Keratinocyte (primary cell): Measurements from ENCODE around the gene TAF4B. TPM values are rescaled to one million over a fixed set of nuclear protein-coding genes. Genes with fewer than 3 reads are reported as not detected.
"Not testable (repeated sequence)": the region's sequence is repeated elsewhere in the genome, so short reads cannot be mapped to it uniquely, and the experiment has no call there.

ENCODE experiments used
- DNase-seq: peaks from one replicate; pipeline ENCODE4 v3.0.0-alpha.2; 2011; ENCODE audit warnings: low read depth, missing footprints, low spot score
- FAIRE-seq: peaks from 2 replicates; lab custom pipeline; 2011; peaks lifted over from hg19 to GRCh38; lab: Jason Lieb, UNC
- H2AFZ ChIP-seq: 2 replicates; pipeline ENCODE4 v1.6.0; 2012; ENCODE audit warnings: low read length, control low read depth, inconsistent platforms; ENCODE audit not compliant: control insufficient read depth
- H3K27ac ChIP-seq: 2 replicates; pipeline ENCODE4 v1.5.1; 2011; ENCODE audit warnings: low read length; ENCODE audit not compliant: control insufficient read depth, insufficient read depth
- H3K27me3 ChIP-seq: 3 replicates; pipeline ENCODE4 v1.6.0; 2011; ENCODE audit warnings: low read length; ENCODE audit not compliant: control insufficient read depth, insufficient read depth; ENCODE audit errors: extremely low read depth
- H3K36me3 ChIP-seq, 2 experiments: 2 replicates in 1 of 2; 3 replicates in 1 of 2; pipeline ENCODE4 v1.5.1; 2011; ENCODE audit warnings: low read length in 2 of 2, mild to moderate bottlenecking in 1 of 2; ENCODE audit not compliant: control insufficient read depth in 2 of 2, insufficient read depth in 2 of 2; ENCODE audit errors: extremely low read depth in 1 of 2
- H3K4me1 ChIP-seq: 3 replicates; pipeline ENCODE4 v1.5.1; 2011; ENCODE audit warnings: low read length; ENCODE audit not compliant: control insufficient read depth, insufficient read depth; ENCODE audit errors: extremely low read depth
- H3K4me2 ChIP-seq: 3 replicates; pipeline ENCODE4 v1.6.0; 2011; ENCODE audit warnings: low read depth, low read length; ENCODE audit not compliant: control insufficient read depth, insufficient read depth; ENCODE audit errors: extremely low read depth
- H3K4me3 ChIP-seq, 3 experiments: fragments of 200-600 bp in 1 of 3; sonication (generic) in 1 of 3; 2 replicates in 2 of 3; 3 replicates in 1 of 3; pipeline ENCODE4 v1.5.1; 2011 to 2016; ENCODE audit warnings: low read length in 3 of 3, mild to moderate bottlenecking in 3 of 3, control low read depth in 2 of 3, inconsistent platforms in 1 of 3, low read depth in 1 of 3, mixed read lengths in 1 of 3, mixed run types in 1 of 3, moderate library complexity in 1 of 3; ENCODE audit not compliant: control insufficient read depth in 2 of 3, insufficient read depth in 2 of 3; ENCODE audit errors: extremely low read depth in 1 of 3
- H3K79me2 ChIP-seq: 2 replicates; pipeline ENCODE4 v1.6.0; 2012; ENCODE audit warnings: low read length; ENCODE audit not compliant: control insufficient read depth, insufficient read depth
- H3K9ac ChIP-seq: 3 replicates; pipeline ENCODE4 v1.6.0; 2011; ENCODE audit warnings: low read length; ENCODE audit not compliant: control insufficient read depth, insufficient read depth; ENCODE audit errors: extremely low read depth
- H3K9me1 ChIP-seq: 3 replicates; pipeline ENCODE4 v1.6.0; 2011; ENCODE audit warnings: low read length; ENCODE audit not compliant: control insufficient read depth, insufficient read depth; ENCODE audit errors: extremely low read depth
- H3K9me3 ChIP-seq: 2 replicates; pipeline ENCODE4 v1.5.1; 2012; ENCODE audit warnings: low read depth, low read length; ENCODE audit not compliant: control insufficient read depth
- H4K20me1 ChIP-seq: 3 replicates; pipeline ENCODE4 v1.6.0; 2011; ENCODE audit warnings: low read length; ENCODE audit not compliant: control insufficient read depth, insufficient read depth; ENCODE audit errors: extremely low read depth
- EZH2 ChIP-seq: IDR thresholded peaks from one replicate; pipeline ENCODE4 v1.6.1; 2012; ENCODE audit warnings: inconsistent platforms, mild to moderate bottlenecking, low read length, moderate library complexity
- dilution Hi-C: fragments of 300-500 bp; cut with MboI; formaldehyde crosslinking; loops from one replicate; pipeline ENCODE4 v1.7.0; 2020; ENCODE audit warnings: low sequenced_read_pairs; ENCODE audit not compliant: extremely low pct_ligation_motif_present
- polyA plus RNA-seq, 5 experiments: library from polyadenylated mRNA; depleted of rRNA in 3 of 5; stranded (reverse) in 3 of 5; stranded (forward) in 1 of 5; unstranded in 1 of 5; fragments of >200 nt; gene quantifications; 1 replicate in 1 of 5; 2 replicates in 3 of 5; 3 replicates in 1 of 5; pipeline versions ENCODE4 v1.2.1 to v1.2.3, GENCODE V29; 2011 to 2012; ENCODE audit warnings: missing spikeins in 2 of 5, low read depth in 1 of 5, low replicate concordance in 1 of 5
- TF ChIP-seq, protein P1 (sequence below), 3 experiments: IDR thresholded peaks in 1 of 3; conservative IDR thresholded peaks in 1 of 3; optimal IDR thresholded peaks in 1 of 3; 2 replicates in 2 of 3; 3 replicates in 1 of 3; pipeline versions ENCODE3 to v1.5.1; 2011; ENCODE audit warnings: low read length in 3 of 3, mild to moderate bottlenecking in 3 of 3, moderate library complexity in 2 of 3, control low read depth in 1 of 3, inconsistent platforms in 1 of 3; ENCODE audit not compliant: insufficient read depth in 2 of 3; ENCODE audit errors: extremely low read depth in 1 of 3

Gene TAF4B
- polyA plus RNA-seq, 1 donor (not counting 4 experiments of a cell fraction or from before 2014, with no cell fraction given), result 5.9 TPM

DNA sequence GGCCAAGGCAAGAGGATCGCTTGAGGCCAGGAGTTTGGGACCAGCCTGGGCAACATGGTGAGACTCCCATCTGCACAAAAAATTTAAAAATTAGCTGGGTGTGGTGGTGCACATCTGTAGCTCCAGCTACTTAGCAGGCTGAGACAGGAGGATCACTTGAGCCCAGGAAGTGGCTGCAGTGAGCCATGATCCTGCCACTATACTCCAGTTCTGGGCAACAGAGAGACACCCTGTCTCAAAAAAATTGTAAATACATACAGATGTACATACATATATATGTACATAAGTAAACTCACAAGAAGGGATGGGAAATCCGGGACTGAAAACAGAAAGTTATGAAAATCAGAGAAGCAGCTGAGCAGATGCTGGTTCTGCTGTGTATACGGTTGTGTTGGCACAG lies 29.6 kb upstream of the TAF4B start:
- Histone ChIP-seq H3K4me3 (no peak overlapping the region), H2AFZ (no peak overlapping the region), H3K9me3 (no peaks in the 10 kb centered on the region), H3K4me2 (no peak overlapping the region), H3K27me3 (no peaks in the 10 kb centered on the region), H3K9me1 (no peaks in the 10 kb centered on the region), H3K27ac (no peak overlapping the region), H3K79me2 (no peaks in the 10 kb centered on the region), H3K9ac (no peak overlapping the region), H3K36me3 (no peaks in the 10 kb centered on the region), H4K20me1 (no peaks in the 10 kb centered on the region), H3K4me1 (no peaks in the 10 kb centered on the region)
- no peak for FAIRE-seq
- dilution Hi-C loops, result no loop called here
- DNase-seq, result no peak
- TF ChIP-seq EZH2, result no peak
- TF ChIP-seq, protein P1, sequence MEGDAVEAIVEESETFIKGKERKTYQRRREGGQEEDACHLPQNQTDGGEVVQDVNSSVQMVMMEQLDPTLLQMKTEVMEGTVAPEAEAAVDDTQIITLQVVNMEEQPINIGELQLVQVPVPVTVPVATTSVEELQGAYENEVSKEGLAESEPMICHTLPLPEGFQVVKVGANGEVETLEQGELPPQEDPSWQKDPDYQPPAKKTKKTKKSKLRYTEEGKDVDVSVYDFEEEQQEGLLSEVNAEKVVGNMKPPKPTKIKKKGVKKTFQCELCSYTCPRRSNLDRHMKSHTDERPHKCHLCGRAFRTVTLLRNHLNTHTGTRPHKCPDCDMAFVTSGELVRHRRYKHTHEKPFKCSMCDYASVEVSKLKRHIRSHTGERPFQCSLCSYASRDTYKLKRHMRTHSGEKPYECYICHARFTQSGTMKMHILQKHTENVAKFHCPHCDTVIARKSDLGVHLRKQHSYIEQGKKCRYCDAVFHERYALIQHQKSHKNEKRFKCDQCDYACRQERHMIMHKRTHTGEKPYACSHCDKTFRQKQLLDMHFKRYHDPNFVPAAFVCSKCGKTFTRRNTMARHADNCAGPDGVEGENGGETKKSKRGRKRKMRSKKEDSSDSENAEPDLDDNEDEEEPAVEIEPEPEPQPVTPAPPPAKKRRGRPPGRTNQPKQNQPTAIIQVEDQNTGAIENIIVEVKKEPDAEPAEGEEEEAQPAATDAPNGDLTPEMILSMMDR (optimal IDR thresholded peaks at IDR 0.05 in 1 of 3, IDR thresholded peaks at IDR 0.05 in 1 of 3, conservative IDR thresholded peaks at IDR 0.05 in 1 of 3; ENCODE audit: extremely low read depth in 1 of 3, insufficient read depth in 2 of 3, low read length in 3 of 3), result no peak

DNA sequence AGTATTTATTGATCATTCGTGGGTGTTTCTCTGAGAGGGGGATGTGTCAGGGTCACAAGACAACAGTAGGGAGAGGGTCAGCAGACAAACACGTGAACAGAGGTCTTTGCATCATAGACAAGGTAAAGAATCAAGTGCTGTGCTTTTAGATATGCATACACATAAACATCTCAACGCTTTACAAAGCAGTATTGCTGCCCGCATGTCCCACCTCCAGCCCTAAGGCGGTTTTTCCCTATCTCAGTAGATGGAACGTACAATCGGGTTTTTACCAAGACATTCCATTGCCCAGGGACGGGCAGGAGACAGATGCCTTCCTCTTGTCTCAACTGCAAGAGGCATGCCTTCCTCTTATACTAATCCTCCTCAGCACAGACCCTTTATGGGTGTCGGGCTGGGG lies 24.2 kb upstream of the TAF4B start:
- H3K36me3 ChIP-seq, FAIRE-seq, H3K9me1 ChIP-seq, H3K4me2 ChIP-seq, DNase-seq, H3K4me3 ChIP-seq, H2AFZ ChIP-seq, H3K27ac ChIP-seq, H3K27me3 ChIP-seq, dilution Hi-C loops, H3K9ac ChIP-seq, H4K20me1 ChIP-seq, H3K9me3 ChIP-seq, H3K79me2 ChIP-seq, H3K4me1 ChIP-seq: not testable (repeated sequence)

DNA sequence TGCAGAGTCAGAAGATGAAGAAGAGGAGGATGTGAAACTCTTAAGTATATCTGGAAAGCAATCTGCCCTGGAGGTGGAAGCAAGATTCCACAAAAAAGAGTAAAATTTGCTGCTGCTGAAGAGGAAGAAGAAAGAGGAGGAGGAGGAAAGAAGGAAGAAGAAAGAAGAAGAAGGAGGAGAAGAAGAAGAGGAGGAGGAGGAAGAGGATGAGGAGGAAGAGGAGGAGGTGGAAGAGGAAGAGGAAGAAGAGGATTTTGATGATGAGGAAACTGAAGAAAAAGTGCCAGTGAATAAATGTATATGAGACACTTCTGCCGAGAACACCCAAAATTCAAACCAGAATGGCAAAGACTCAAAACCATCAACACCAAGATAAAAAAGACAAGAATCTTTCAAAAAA lies 20.9 kb upstream of the TAF4B start:
- DNase-seq, result no peak
- H2AFZ ChIP-seq, result no peak overlapping the region
- no peaks in the 10 kb centered on the region for H4K20me1 ChIP-seq
- H3K27me3 ChIP-seq, result no peaks in the 10 kb centered on the region
- H3K9me1 ChIP-seq, result no peaks in the 10 kb centered on the region
- H3K36me3 ChIP-seq, result no peaks in the 10 kb centered on the region
- no peak overlapping the region for H3K4me3 ChIP-seq
- dilution Hi-C loops, result no loop called here
- no peaks in the 10 kb centered on the region for H3K79me2 ChIP-seq
- FAIRE-seq, result no peak
- no peak overlapping the region for H3K27ac ChIP-seq
- H3K4me1 ChIP-seq, result no peaks in the 10 kb centered on the region
- no peak overlapping the region for H3K9ac ChIP-seq
- no peak overlapping the region for H3K4me2 ChIP-seq
- no peak for TF ChIP-seq EZH2
- TF ChIP-seq, protein P1 (optimal IDR thresholded peaks at IDR 0.05 in 1 of 3, IDR thresholded peaks at IDR 0.05 in 1 of 3, conservative IDR thresholded peaks at IDR 0.05 in 1 of 3; ENCODE audit: extremely low read depth in 1 of 3, insufficient read depth in 2 of 3, low read length in 3 of 3), result no peak
- H3K9me3 ChIP-seq, result no peaks in the 10 kb centered on the region
